Smooth muscle cell (in vitro differentiated cells): Measurements from ENCODE around the gene COL5A1. TPM values are rescaled to one million over a fixed set of nuclear protein-coding genes. Genes with fewer than 3 reads are reported as not detected.

ENCODE experiments used
- DNase-seq: peaks from one replicate; lab custom pipeline; 2025; ENCODE audit not compliant: unreplicated experiment; lab: John Stamatoyannopoulos, UW
- H2AFZ ChIP-seq: fragments of 200-600 bp; sonication (generic); 2 replicates; pipeline ENCODE4 v1.6.0; 2016; ENCODE audit warnings: antibody characterized with exemption, low read depth, mild to moderate bottlenecking
- H3F3A ChIP-seq: fragments of 200-600 bp; sonication (generic); 2 replicates; pipeline ENCODE4 v1.6.0; 2017; ENCODE audit warnings: antibody characterized with exemption, low read depth
- H3K27ac ChIP-seq: fragments of 200-600 bp; sonication (generic); 2 replicates; pipeline ENCODE4 v1.5.1; 2016; ENCODE audit warnings: low read depth, mild to moderate bottlenecking
- H3K27me3 ChIP-seq: fragments of 200-600 bp; sonication (generic); 2 replicates; pipeline ENCODE4 v1.6.1; 2016; ENCODE audit warnings: low read depth, mild to moderate bottlenecking
- H3K36me3 ChIP-seq: fragments of 200-600 bp; sonication (generic); 2 replicates; pipeline ENCODE4 v1.5.1; 2016; ENCODE audit warnings: low read depth
- H3K4me1 ChIP-seq: fragments of 200-600 bp; sonication (generic); 2 replicates; pipeline ENCODE4 v1.5.1; 2016; ENCODE audit warnings: low read depth
- H3K4me2 ChIP-seq: fragments of 200-600 bp; sonication (generic); 2 replicates; pipeline ENCODE4 v1.6.0; 2016; ENCODE audit warnings: mild to moderate bottlenecking
- H3K4me3 ChIP-seq: fragments of 200-600 bp; sonication (generic); 2 replicates; pipeline ENCODE4 v1.5.1; 2016; ENCODE audit warnings: mild to moderate bottlenecking
- H3K79me2 ChIP-seq: fragments of 200-600 bp; sonication (generic); 2 replicates; pipeline ENCODE4 v1.6.0; 2016; ENCODE audit warnings: low read depth, mild to moderate bottlenecking
- H3K9ac ChIP-seq: fragments of 200-600 bp; sonication (generic); 2 replicates; pipeline ENCODE4 v1.6.0; 2016; ENCODE audit warnings: low read depth
- H3K9me3 ChIP-seq: fragments of 200-600 bp; sonication (generic); replicated peaks from 2 replicates; pipeline ENCODE4 v1.5.1; 2016; ENCODE audit warnings: low read depth
- H4K20me1 ChIP-seq: fragments of 200-600 bp; sonication (generic); 2 replicates; pipeline ENCODE4 v1.6.0; 2016; ENCODE audit warnings: low read depth
- WGBS: methylation state at CpG from one replicate; pipeline ENCODE4 v1.1.7; 2016; ENCODE audit warnings: low lambda C conversion rate; 5-methylcytosine and 5-hydroxymethylcytosine counted together
- polyA plus RNA-seq: library from polyadenylated mRNA; unstranded; fragments of >200 nt; fragmentation: Nextera tagmentation; extraction: Ambion mirVana; gene quantifications from 2 replicates; pipeline ENCODE4 v1.2.1, GENCODE V29; 2016
- total RNA-seq: library from RNA; depleted of rRNA; stranded (reverse); fragments of >200 nt; gene quantifications from 2 replicates; pipeline ENCODE4 v1.2.3, GENCODE V29; 2014
- TF ChIP-seq, protein P1 (sequence below): fragments of 200-600 bp; sonication (generic); IDR thresholded peaks from 2 replicates; pipeline ENCODE4 v1.5.1; 2017; ENCODE audit warnings: borderline replicate concordance, mild to moderate bottlenecking, antibody characterized with exemption; ENCODE audit not compliant: insufficient read depth, poor library complexity, severe bottlenecking

The COL5A1 gene
- total and polyA plus RNA-seq, 2 experiments from 2014 or later: 1,084 to 1,443 TPM

GRCh38 chr9:134828892-134829291 is 187.3 kb downstream of the COL5A1 start:
- peaks cover 100% of the 10 kb centered on the region for H4K20me1 ChIP-seq
- H2AFZ ChIP-seq: no peak overlapping the region
- no peak for DNase-seq
- TF ChIP-seq, protein P1, sequence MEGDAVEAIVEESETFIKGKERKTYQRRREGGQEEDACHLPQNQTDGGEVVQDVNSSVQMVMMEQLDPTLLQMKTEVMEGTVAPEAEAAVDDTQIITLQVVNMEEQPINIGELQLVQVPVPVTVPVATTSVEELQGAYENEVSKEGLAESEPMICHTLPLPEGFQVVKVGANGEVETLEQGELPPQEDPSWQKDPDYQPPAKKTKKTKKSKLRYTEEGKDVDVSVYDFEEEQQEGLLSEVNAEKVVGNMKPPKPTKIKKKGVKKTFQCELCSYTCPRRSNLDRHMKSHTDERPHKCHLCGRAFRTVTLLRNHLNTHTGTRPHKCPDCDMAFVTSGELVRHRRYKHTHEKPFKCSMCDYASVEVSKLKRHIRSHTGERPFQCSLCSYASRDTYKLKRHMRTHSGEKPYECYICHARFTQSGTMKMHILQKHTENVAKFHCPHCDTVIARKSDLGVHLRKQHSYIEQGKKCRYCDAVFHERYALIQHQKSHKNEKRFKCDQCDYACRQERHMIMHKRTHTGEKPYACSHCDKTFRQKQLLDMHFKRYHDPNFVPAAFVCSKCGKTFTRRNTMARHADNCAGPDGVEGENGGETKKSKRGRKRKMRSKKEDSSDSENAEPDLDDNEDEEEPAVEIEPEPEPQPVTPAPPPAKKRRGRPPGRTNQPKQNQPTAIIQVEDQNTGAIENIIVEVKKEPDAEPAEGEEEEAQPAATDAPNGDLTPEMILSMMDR: no peak
- no peak overlapping the region for H3K4me3 ChIP-seq
- H3K27ac ChIP-seq: peak overlapping the region; percentile 42
- WGBS: 94% methylated on average over 11 of the region's 11 CpGs
- H3K4me2 ChIP-seq: no peak overlapping the region
- peaks cover 33% of the 10 kb centered on the region for H3K36me3 ChIP-seq
- peaks cover 75% of the 10 kb centered on the region for H3F3A ChIP-seq
- H3K27me3 ChIP-seq: no peaks in the 10 kb centered on the region
- no peaks in the 10 kb centered on the region for H3K4me1 ChIP-seq
- H3K9ac ChIP-seq: no peak overlapping the region
- H3K79me2 ChIP-seq: peaks cover 3% of the 10 kb centered on the region
- no peaks in the 10 kb centered on the region for H3K9me3 ChIP-seq

GRCh38 chr9:134829356-134829937 is 187.8 kb downstream of the COL5A1 start:
- TF ChIP-seq, protein P1: no peak
- peaks cover 3% of the 10 kb centered on the region for H3K79me2 ChIP-seq
- no peaks in the 10 kb centered on the region for H3K9me3 ChIP-seq
- H2AFZ ChIP-seq: no peak overlapping the region
- WGBS: 95% methylated on average over 35 of the region's 35 CpGs
- H3K4me3 ChIP-seq: no peak overlapping the region
- no peaks in the 10 kb centered on the region for H3K4me1 ChIP-seq
- no peak overlapping the region for H3K4me2 ChIP-seq
- peak overlapping the region; percentile 42 for H3K27ac ChIP-seq
- DNase-seq: no peak
- peaks cover 33% of the 10 kb centered on the region for H3K36me3 ChIP-seq
- no peak overlapping the region for H3K9ac ChIP-seq
- no peaks in the 10 kb centered on the region for H3K27me3 ChIP-seq
- H4K20me1 ChIP-seq: peaks cover 100% of the 10 kb centered on the region
- peaks cover 77% of the 10 kb centered on the region for H3F3A ChIP-seq

- Histone ChIP-seq H2AFZ (no peak overlapping the region), H3K36me3 (peaks cover 33% of the 10 kb centered on the region), H3K79me2 (peaks cover 3% of the 10 kb centered on the region), H3K4me2 (no peak overlapping the region), H3K9me3 (no peaks in the 10 kb centered on the region), H3K27me3 (no peaks in the 10 kb centered on the region), H3K4me1 (no peaks in the 10 kb centered on the region), H3K4me3 (no peak overlapping the region), H3K9ac (no peak overlapping the region), H3K27ac (peak overlapping the region; percentile 42), H4K20me1 (peaks cover 100% of the 10 kb centered on the region), H3F3A (peaks cover 79% of the 10 kb centered on the region)
- WGBS: 93% methylated on average over 19 of the region's 19 CpGs
- no peak for DNase-seq
- TF ChIP-seq, protein P1: no peak
These were observed 188.5 kb downstream of the COL5A1 start for GRCh38 chr9:134830126-134830525.
